ENCODE data around the gene CALCB. TPM values are rescaled to one million over a fixed set of nuclear protein-coding genes. Genes with fewer than 3 reads are reported as not detected.
"Not testable (repeated sequence)": the region's sequence is repeated elsewhere in the genome, so short reads cannot be mapped to it uniquely, and the experiment has no call there.

The CALCB gene
- total RNA-seq, 1 donor from 2014 or later, result 0.58 TPM

DNA sequence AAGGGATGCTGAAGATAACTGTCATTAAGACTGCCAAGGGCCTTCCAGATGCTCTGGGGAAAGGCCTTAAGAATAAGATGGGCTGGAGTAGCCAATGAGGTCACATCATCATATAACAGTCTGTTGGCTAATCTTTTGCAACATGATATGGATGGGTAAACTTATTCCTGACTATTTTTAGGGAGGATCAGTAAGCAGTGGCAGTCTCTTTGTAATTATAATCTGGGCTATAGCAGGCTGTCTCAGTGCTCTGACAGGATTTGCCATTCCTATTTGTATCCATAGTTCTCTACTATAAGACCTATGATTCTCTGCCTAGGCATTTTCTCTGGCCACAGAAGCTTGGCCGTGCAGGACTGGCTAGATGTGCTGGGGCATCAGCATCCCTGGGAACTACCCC lies 16.1 kb upstream of the CALCB start:
- peaks cover 8% of the 10 kb centered on the region for H3K4me1 Mint-ChIP-seq
- intact Hi-C loops (cut with micrococcal nuclease), result no loop called here
- H3K9me3 Mint-ChIP-seq, result no peaks in the 10 kb centered on the region
- H3K27ac Mint-ChIP-seq, result no peak overlapping the region
- H3K27me3 Mint-ChIP-seq, result peaks cover 6% of the 10 kb centered on the region
- no peaks in the 10 kb centered on the region for H3K36me3 Mint-ChIP-seq (ENCODE audit: low read depth)
- H3K4me3 Mint-ChIP-seq, result no peak overlapping the region
- no peak for DNase-seq

DNA sequence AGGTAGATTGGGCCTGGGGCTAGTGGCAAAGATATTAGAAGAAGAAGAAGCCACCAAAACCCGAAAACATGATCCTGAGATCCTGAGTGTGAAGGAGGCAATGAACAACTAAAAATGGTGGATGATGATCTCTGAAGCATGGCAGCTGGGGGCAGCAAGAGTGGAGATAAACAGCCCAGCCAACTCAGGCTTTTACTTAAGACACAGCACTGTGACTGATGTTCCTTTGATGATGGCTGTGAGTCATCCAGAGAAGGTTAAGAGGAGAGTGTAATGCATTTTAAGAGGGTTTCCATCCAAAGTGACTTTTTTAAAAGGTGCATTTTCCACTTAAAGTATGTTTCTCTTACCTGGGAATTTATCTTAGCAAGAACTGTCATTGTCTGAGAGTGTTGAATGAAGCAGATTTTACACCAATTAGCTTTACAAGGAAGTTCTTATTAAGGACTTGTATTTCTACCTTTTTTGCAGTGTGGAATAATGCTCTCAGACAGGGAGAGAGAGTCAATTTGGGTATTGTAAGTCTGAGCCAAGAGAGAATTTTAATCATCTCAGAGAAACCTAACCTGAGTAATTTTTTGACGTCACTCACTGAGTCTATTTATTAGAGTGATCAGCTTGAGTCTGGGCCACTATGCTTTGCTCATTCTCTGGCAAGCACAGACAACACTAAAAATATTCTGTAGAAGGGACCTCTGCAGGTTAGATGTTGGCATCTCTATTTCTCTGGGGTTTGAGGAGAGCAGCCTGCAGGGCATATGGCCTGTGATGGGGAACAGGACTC lies 14.1 kb upstream of the CALCB start:
- Mint-ChIP-seq H3K9me3 (no peaks in the 10 kb centered on the region), H3K4me3 (no peak overlapping the region), H3K4me1 (peaks cover 3% of the 10 kb centered on the region), H3K27ac (no peak overlapping the region), H3K36me3 (ENCODE audit: low read depth) (no peaks in the 10 kb centered on the region), H3K27me3 (peaks cover 10% of the 10 kb centered on the region)
- DNase-seq, result no peak
- intact Hi-C loops (cut with micrococcal nuclease), result no loop called here

DNA sequence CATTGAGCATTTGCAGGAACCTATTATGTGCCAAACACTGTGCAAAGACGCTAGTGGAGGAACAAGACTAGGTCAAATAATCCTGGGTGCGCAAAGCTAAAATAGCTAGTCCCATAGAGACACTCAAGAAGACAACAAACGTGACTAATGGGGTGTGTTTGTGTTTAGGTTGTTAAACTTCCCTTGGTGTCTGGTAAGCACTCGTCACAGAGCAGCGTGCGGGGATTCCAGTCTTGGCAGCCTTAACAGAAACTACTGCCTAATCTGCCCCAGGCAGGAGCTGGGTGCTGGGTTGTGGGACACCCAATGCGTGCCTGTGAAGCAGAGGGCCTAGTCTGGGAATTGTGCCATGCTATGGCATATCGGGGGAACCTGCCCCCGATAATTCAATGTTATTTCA lies 10.8 kb upstream of the CALCB start:
- no peak for DNase-seq
- H3K4me3 Mint-ChIP-seq, result no peak overlapping the region
- peaks cover 10% of the 10 kb centered on the region for H3K27me3 Mint-ChIP-seq
- H3K9me3 Mint-ChIP-seq, result no peaks in the 10 kb centered on the region
- H3K4me1 Mint-ChIP-seq, result peaks cover 3% of the 10 kb centered on the region
- intact Hi-C loops (cut with micrococcal nuclease), result no loop called here
- no peaks in the 10 kb centered on the region for H3K36me3 Mint-ChIP-seq (ENCODE audit: low read depth)
- H3K27ac Mint-ChIP-seq, result no peak overlapping the region

DNA sequence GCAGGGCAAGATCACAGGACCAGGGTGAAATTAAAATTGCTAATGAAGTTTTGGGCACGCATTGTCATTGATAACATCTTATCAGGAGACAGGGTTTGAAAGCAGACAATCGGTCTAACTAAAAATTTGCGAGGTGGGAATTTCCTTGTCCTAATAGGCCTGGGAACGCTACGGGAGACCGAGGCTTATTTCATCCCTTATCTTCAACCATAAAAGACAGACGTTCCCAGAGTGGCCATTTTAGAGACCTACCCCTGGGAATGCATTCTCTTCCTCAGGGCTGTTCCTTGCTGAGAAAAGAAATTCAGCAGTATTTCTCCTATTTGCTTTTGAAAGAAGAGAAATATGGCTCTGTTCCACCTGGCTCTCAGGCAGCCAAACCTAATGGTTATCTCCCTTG lies 3.6 kb upstream of the CALCB start:
- Mint-ChIP-seq H3K9me3 (peaks cover 11% of the 10 kb centered on the region), H3K4me1 (peaks cover 16% of the 10 kb centered on the region), H3K27me3 (peaks cover 24% of the 10 kb centered on the region)
- H3K36me3 Mint-ChIP-seq (ENCODE audit: low read depth); H3K4me3 Mint-ChIP-seq; DNase-seq; H3K27ac Mint-ChIP-seq: not testable (repeated sequence)
- intact Hi-C loops (cut with micrococcal nuclease), result loop anchor here (10.0 kb wide), 1 partner anchor 545 kb away; the partner anchor contains the start of gene PSMA1

DNA sequence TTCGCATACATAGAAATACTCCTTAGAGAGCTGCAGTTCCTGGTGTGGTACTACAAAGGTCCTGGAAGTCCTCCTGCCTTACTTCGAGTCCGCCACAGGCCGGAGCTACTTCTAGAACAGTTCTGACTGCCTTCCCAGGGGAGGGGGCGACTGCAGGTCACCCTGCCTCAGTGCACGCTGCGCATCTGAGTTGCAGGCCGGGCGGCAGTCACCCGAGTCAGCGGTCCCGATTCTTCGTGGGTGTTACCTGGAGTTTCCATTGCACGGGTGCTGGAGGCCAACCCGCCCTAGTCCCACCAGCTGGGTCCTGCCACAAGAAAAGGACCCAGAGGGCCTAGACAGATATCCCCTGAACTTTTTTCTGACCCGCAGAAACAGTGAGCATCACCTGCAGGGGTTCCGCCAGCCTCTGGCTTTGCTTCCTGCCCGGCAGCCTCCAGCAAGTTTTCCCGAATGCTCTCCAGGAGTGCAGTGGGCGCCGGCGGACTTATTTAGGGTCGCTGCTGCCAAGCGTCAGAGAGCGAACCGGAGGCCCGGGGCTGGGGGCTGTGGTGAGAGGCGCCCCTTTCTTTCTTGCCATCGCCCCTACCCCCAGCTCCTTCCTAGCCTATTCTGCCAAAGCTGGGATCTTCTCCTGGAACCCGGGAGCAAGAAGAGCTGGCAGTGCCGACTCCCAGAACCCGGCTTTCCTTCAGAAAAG lies 1.7 kb upstream of the CALCB start:
- H3K4me3 Mint-ChIP-seq, result no peak overlapping the region
- no peak for DNase-seq
- intact Hi-C loops (cut with micrococcal nuclease), result loop anchor here (10.0 kb wide), 1 partner anchor 547 kb away; the partner anchor contains the start of gene PSMA1
- H3K27ac Mint-ChIP-seq, result no peak overlapping the region
- no peaks in the 10 kb centered on the region for H3K36me3 Mint-ChIP-seq (ENCODE audit: low read depth)
- H3K4me1 Mint-ChIP-seq, result peaks cover 16% of the 10 kb centered on the region
- peaks cover 31% of the 10 kb centered on the region for H3K27me3 Mint-ChIP-seq
- H3K9me3 Mint-ChIP-seq, result peaks cover 11% of the 10 kb centered on the region

DNA sequence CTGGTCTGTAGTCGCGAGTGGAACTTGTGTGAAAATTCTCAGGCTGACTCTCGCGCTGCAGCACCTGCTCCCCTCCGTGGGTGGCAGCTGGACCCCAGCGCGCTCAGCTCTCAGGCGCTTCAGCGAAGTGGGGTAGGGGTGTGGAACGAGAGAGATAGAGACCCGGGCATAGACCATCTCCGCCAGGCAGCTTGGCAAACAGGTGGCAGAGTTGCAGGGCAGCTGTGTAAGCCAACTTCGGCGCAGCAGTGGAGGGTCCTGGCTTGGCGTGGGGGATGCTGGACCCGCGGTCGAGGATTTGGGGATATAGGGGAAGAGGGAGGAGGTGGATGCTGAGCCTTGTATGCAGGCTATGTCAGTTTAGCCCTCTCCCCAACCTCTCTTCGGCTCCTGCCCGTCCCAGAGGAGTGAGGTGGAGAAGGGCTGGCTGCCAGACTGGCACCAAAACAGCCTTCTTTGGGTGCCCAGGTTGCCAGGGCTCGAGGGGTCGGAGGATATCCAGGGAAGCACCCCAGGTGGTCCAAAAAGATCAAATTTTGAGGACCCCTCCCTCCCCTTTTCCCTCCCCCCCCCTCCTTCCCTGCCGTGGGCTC lies 746 bp upstream of the CALCB start:
- Mint-ChIP-seq H3K4me1 (peaks cover 16% of the 10 kb centered on the region), H3K27ac (no peak overlapping the region), H3K27me3 (peaks cover 34% of the 10 kb centered on the region), H3K4me3 (peak overlapping the region; percentile 59), H3K9me3 (peaks cover 11% of the 10 kb centered on the region), H3K36me3 (ENCODE audit: low read depth) (no peaks in the 10 kb centered on the region)
- intact Hi-C loops (cut with micrococcal nuclease), result loop anchor here (10.0 kb wide), 1 partner anchor 548 kb away; the partner anchor contains the start of gene PSMA1
- no peak for DNase-seq

DNA sequence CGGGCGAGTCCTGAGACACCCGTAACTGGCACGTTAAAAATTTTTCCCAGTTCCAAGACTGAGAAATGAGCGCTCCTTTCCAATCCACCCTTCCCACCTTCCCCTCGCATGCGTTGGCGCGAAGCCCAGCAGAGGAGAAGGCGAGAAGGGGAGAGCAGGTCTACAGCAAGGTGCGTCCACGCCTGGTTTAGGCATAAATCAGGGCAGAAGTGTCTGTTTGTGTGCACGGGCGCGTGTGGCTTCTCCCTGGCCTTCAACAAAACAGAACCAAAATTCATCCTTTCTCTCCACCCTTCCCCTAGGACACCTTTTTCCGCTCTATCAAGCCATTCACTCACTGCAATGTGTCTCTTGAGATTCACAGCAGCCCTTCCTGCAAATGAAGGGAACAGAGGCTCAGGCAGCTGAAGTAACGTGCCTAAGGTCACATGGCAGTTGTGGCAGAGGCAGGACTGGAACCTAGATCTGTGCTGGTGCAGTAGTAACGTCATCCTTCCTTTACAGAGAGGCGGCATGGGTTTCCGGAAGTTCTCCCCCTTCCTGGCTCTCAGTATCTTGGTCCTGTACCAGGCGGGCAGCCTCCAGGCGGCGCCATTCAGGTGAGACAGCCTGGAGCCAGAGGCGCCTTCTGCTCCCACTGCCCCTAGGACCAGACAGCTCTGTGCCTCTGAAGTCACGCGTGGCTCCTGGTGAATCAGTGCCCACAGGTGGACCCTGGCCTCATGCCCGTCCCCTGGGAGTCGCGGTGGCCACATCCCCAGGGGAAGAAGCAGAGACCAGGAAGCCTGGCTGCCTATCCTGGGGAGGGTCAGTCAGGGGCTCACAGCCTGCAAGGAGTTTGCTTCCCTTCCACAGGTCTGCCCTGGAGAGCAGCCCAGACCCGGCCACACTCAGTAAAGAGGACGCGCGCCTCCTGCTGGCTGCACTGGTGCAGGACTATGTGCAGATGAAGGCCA lies 1.1 kb downstream of the CALCB start:
- peak overlapping the region; percentile 84 for H3K4me3 Mint-ChIP-seq
- peaks cover 16% of the 10 kb centered on the region for H3K4me1 Mint-ChIP-seq
- H3K27ac Mint-ChIP-seq, result peak overlapping the region; percentile 59
- peak; percentile 95 for DNase-seq
- H3K27me3 Mint-ChIP-seq, result peaks cover 37% of the 10 kb centered on the region
- H3K9me3 Mint-ChIP-seq, result peaks cover 2% of the 10 kb centered on the region
- intact Hi-C loops (cut with micrococcal nuclease), result loop anchor here (1.0 to 10.0 kb wide), 4 partner anchors 100 to 550 kb away; partner anchors contain the start of gene PSMA1
- no peaks in the 10 kb centered on the region for H3K36me3 Mint-ChIP-seq (ENCODE audit: low read depth)

DNA sequence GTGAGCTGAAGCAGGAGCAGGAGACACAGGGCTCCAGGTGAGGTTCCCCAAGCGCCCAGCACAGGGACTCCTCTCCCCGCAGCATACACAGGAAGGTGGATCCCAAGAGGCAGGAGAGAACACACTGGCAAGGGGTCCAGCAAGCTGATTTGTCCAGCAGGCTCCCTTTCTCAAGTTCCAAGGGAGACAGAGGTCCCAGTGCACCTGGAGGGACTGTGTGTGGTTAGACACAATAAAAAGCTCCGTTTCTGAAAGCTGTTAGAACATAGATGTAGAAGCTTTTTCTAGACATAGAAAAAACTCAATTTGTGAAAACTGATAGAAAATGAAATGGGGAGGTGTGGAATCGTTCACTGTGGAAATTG lies 1.8 kb downstream of the CALCB start:
- H3K9me3 Mint-ChIP-seq, result no peaks in the 10 kb centered on the region
- H3K4me3 Mint-ChIP-seq, result no peak overlapping the region
- no peak overlapping the region for H3K27ac Mint-ChIP-seq

DNA sequence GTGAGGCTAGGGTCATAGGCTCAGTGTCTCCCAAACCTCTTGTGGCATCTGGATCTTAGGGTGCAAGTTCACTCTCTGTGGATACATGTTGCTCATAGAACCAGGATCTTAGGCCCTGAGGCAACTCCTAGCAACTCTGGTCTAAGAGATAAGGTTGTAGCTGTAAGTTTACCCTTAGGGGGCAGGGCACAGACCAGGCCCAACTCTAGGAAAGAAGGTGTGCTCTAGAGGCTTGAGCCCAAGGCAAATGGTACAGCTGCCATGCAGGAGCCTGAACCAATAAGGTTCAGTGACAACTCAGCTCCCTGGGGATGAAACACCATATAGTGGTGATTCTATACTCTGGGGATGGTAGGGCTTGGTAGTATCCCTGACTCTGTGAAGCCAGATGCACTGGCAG lies 17.8 kb downstream of the CALCB start:
- no peak overlapping the region for H3K27ac Mint-ChIP-seq
- H3K4me3 Mint-ChIP-seq, result no peak overlapping the region
- no peak for DNase-seq
- intact Hi-C loops (cut with micrococcal nuclease), result no loop called here
- H3K9me3 Mint-ChIP-seq, result no peaks in the 10 kb centered on the region
- peaks cover 2% of the 10 kb centered on the region for H3K4me1 Mint-ChIP-seq
- no peaks in the 10 kb centered on the region for H3K36me3 Mint-ChIP-seq (ENCODE audit: low read depth)
- H3K27me3 Mint-ChIP-seq, result peaks cover 42% of the 10 kb centered on the region

More for the DNA sequence above, 1.8 kb downstream of the CALCB start:
- Mint-ChIP-seq H3K36me3 (ENCODE audit: low read depth) (no peaks in the 10 kb centered on the region), H3K4me1 (peaks cover 16% of the 10 kb centered on the region), H3K27me3 (peaks cover 40% of the 10 kb centered on the region)
- no peak for DNase-seq
- intact Hi-C loops (cut with micrococcal nuclease), result loop anchor here (1.0 to 10.0 kb wide), 3 partner anchors 167 to 550 kb away; partner anchors contain the start of gene PSMA1

DNA sequence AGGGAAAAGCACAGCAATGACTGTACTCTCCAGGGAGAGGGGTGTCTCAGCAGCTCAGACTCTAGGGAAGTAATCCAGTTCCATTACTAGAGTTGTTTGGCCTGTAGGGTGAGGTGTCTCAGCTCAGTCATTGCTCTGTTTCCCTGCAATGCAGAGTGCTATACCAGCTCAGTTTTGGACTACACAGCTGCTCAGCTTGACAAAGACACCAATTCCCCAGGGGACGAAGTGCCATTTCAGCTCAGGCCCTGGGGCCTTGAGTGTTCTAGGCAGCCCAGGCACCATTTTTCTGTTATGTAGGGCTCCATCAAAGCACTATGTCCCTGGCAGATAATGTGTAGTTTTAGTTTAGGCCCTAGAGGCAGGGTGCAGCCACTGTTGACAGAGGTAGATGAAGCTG lies 18.2 kb downstream of the CALCB start:
- Mint-ChIP-seq H3K27me3 (peaks cover 39% of the 10 kb centered on the region), H3K9me3 (no peaks in the 10 kb centered on the region), H3K27ac (no peak overlapping the region), H3K4me3 (no peak overlapping the region), H3K4me1 (peaks cover 2% of the 10 kb centered on the region), H3K36me3 (ENCODE audit: low read depth) (no peaks in the 10 kb centered on the region)
- intact Hi-C loops (cut with micrococcal nuclease), result no loop called here
- peak; percentile 51 for DNase-seq

DNA sequence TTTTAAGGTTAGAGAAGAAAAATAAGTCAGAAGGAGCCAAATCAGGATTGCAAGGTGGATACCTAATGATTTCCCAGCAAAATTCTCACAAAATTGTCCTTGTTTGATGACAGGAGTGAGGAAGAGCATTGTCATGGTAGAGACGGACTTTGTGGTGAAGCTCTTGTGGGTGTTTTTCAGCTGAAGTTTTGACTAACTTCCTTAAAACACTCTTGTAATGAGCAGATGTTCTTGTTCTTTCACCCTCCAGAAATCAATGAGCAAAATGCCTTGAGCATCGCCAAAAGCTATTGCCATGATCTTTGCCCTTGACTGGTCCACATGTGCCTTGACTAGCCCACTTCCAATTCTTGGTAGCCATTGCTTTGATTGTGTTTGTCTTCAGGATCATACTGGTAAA lies 20.0 kb downstream of the CALCB start:
- no peaks in the 10 kb centered on the region for H3K36me3 Mint-ChIP-seq (ENCODE audit: low read depth)
- DNase-seq, result peak; percentile 51
- H3K9me3 Mint-ChIP-seq, result peaks cover 3% of the 10 kb centered on the region
- no peak overlapping the region for H3K4me3 Mint-ChIP-seq
- H3K27ac Mint-ChIP-seq, result no peak overlapping the region
- intact Hi-C loops (cut with micrococcal nuclease), result no loop called here
- peaks cover 31% of the 10 kb centered on the region for H3K27me3 Mint-ChIP-seq
- peaks cover 2% of the 10 kb centered on the region for H3K4me1 Mint-ChIP-seq

DNA sequence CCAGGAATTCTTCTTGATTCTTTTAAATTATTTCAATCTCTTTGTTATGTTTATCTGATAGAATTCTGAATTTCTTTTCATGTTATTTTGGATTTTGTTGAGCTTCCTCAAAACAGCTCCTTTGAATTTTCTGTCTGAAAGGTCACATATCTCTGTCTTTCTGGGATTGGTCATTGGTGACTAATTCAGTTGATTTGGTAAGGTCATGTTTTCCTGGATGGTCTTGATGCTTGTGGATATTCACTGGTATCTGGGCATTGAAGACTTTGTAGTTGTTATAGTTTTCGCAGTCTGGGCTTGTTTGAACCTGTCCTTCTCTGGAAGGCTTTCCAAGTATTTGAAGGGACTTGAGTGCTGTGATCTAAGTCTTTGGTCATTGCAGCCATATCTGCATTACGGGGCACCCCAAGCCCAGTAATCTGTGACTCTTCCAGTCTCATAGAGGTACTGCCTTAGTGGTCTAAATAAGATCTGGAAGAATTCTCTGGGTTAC lies 22.4 kb downstream of the CALCB start:
- H3K4me3 Mint-ChIP-seq, result no peak overlapping the region
- no peak overlapping the region for H3K27ac Mint-ChIP-seq
- H3K9me3 Mint-ChIP-seq, result peaks cover 3% of the 10 kb centered on the region
- no peaks in the 10 kb centered on the region for H3K36me3 Mint-ChIP-seq (ENCODE audit: low read depth)
- peaks cover 46% of the 10 kb centered on the region for H3K27me3 Mint-ChIP-seq
- intact Hi-C loops (cut with micrococcal nuclease), result no loop called here
- H3K4me1 Mint-ChIP-seq, result no peaks in the 10 kb centered on the region
- DNase-seq, result no peak

DNA sequence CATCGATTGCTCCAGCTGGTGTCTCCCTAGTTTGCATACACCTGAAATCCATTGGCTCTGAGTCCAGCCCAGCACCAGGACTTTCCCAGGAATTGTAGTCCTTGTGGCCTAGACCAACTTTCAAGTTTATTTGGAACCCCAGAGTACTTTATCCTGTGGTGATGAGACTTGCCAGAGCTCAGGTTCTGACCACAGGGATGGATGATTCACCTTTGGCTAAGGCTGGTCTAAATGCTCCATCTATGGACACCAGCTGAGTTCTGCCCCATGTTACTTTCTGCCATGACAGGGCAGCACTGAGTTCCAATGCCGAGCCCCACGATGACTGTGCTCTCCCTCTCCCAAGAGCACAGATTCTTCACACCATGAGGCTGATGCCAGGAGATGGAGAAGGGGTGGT lies 24.0 kb downstream of the CALCB start:
- Mint-ChIP-seq H3K4me3 (no peak overlapping the region), H3K4me1 (peaks cover 2% of the 10 kb centered on the region), H3K36me3 (ENCODE audit: low read depth) (no peaks in the 10 kb centered on the region), H3K27me3 (peaks cover 52% of the 10 kb centered on the region), H3K27ac (no peak overlapping the region), H3K9me3 (peaks cover 3% of the 10 kb centered on the region)
- intact Hi-C loops (cut with micrococcal nuclease), result no loop called here
- DNase-seq, result no peak

All from activated CD4-positive, alpha-beta T cell treated with anti-CD3 and anti-CD28 coated beads, Interleukin-2, amount 10 ng/mL, durations not matched to agents 24 days and 14 days (primary cell).